Activated T-cell treated with anti-CD3 and anti-CD28 coated beads for 24 hours (primary cell): ENCODE measurements around the gene IRF2BP2.
A peak's percentile ranks its signal among the peaks of the same experiment; 100 is the strongest.
"Not testable (repeated sequence)": the region's sequence is repeated elsewhere in the genome, so short reads cannot be mapped to it uniquely, and the experiment has no call there.

Experiments used
- DNase-seq: peaks from one replicate; pipeline ENCODE4 v3.0.0-alpha.2; 2020; ENCODE audit warnings: low read depth

The IRF2BP2 gene

DNA sequence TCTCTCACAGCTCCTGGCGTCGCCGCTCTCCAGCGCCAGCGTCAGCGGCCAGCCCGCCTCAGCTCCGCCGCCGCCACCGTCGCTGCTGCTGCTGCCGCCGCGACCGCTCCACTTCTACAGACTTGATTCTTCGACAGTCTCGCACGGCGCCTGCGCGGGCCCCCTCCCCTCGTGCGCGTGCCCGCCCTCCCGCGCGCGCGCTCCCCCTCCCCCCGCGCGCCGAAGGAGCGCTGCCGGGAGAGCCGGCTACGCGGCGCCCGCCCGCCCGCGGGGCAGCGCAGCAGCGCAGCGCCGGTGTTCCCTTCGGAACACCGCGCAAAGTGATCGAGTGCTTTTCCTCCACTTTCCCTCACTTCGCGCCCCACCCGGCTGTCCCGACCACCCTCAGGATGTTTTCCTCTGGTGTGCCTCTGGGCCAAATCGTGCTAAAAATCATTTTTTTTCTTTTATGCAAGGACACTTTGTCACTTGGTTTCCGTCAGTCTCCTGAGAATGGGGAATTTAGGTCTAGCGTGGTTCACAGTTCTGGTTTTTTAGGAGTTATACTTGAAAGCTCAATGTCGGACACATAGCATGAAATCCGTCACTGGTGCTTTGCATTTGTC lies at the start of gene IRF2BP2:
Gene IRF2BP2 (minus strand): TSS at position 118 of the 605 bp plus-strand sequence. CDS start 684 bp downstream, outside the sequence.
- peak; percentile 74 for DNase-seq

DNA sequence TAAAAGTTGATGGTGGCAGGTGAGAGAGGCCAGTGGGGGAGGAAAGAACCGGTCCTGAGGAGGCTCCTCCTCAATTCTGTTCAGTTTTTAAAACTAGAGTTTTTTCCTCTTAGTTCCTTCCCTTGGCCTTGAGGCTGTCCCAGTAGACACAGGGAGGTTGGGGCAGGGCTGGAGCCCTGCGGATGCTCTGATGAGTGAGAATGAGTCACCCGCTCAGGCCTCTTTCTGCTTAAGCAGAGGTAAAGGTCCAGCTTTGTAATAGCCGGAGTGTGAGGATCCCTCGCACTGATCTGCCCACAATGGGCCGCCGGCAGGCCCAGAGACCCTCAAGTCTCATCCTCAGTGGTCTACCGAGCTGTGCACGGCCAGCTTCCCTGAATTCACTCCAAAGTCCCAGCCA lies 49.6 kb upstream of the IRF2BP2 start:
- DNase-seq, result no peak

GRCh38 chr1:234658138-234658537 lies 48.2 kb upstream of the IRF2BP2 start:
- DNase-seq, result no peak

GRCh38 chr1:234656944-234657654 lies 47.1 kb upstream of the IRF2BP2 start:
- DNase-seq, result peak; percentile 21

- DNase-seq, result no peak
These were observed 46.3 kb upstream of the IRF2BP2 start for GRCh38 chr1:234656070-234656895.

DNA sequence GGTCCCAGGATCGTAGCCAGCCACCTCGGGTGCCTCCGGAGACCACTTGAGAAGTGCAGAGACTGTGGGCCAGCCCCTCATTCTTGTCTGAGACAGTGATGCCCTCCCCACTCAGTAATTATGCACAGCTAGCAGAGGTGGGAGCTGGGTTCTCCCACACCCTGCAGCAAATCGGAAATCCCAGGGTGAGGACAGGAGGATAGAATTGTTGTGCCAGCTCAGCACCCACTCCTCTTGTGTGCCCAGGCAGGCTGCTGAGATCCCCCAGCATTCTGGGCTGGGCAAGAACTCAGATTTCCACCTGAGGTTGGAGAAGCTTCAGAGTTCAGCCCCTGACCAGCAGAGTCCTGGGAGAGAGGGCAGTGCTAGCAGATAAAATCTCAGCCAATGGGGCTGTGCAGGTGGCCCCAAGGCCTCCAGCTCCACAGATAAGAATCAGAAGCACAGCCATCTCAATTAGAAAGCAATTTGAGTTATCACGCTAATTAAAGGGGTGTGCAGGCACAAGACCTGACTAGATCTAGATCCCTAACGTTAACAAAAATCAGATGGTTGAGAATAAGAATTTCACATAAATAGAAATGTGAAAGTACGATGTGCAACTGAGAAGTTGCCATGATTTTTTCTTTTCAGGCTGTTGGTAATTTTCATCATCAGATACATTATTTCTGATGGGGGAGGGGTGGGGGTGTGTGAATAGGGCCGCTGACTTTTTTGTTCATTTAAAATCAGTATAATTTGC lies 45.5 kb upstream of the IRF2BP2 start:
- DNase-seq, result no peak

DNA sequence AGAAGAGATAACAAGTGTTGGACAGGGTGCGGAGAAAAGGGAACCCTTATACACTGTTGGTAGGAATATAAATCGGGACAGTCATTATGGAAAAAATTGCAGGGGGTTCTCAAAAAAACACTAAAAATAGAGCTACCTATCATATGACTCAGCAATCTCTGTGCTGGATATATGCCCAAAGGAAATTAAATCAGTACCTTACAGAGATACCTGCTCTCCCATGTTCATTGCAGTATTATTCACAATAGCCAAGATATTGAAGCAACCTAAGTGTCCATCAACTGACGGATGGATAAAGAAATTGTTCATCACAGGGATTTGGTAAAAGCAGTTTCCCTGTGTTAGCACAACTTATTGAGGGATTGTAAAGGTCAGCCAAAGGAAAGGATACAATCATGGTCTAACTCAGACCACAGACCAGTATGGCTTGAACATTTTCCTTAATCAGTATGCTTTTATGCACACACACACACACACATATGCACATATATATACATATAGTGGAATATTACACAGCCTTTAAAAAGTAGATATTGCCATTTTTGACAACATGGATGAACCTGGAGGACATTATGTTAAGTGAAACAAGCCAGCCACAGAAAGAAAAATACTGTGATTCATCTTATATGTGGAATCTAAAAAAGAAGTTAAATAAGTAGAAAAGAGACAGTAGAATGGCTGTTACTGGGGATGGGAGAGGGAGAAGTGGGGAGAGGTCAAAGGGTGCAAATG lies 44.2 kb upstream of the IRF2BP2 start:
- DNase-seq, result no peak

GRCh38 chr1:234649432-234650081 lies 39.6 kb upstream of the IRF2BP2 start:
- DNase-seq, result no peak

DNA sequence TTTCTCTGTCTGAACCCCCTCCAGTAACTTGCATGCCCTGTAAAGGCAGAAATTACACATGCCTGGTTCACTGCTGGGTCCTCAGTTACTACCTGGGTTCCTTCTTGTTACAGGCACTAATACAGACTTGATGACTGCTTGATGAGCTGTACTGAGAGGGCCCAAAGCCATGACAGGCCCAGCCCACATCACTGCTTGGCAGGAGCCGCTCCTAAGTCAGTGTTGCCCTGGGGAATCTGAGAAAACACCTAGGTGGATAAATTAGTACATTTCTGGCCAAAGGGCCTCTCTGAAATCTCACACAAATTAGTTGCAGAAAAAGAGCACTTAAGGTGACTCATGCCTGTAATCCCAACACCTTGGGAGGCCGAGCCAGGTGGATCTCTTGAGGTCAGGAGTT lies 37.8 kb upstream of the IRF2BP2 start:
- DNase-seq, result no peak

- DNase-seq, result no peak
These were observed 37.3 kb upstream of the IRF2BP2 start for GRCh38 chr1:234647245-234647644.

GRCh38 chr1:234645964-234646363 lies 36.0 kb upstream of the IRF2BP2 start:
- DNase-seq, result no peak

- no peak for DNase-seq
These were observed 35.5 kb upstream of the IRF2BP2 start for GRCh38 chr1:234645474-234645953.

DNA sequence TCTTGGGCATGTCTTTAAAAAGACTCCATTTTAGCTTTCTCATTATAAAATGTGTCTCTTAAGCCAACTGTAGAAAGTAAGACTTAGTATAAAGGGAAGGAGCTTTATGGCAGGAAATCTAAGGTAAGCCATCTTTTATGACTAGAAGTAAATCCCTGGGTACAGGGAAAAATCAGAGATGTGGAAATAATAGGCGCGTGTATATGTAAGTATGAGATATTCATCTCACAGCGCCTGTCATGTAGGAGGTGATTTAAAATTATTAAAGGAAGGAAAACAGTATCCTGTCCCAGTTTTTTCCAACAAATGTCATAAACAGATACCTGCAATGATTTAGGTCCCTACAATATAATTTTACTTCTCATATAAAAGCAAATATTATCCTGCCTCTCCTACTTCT lies 35.0 kb upstream of the IRF2BP2 start:
- DNase-seq, result no peak

DNA sequence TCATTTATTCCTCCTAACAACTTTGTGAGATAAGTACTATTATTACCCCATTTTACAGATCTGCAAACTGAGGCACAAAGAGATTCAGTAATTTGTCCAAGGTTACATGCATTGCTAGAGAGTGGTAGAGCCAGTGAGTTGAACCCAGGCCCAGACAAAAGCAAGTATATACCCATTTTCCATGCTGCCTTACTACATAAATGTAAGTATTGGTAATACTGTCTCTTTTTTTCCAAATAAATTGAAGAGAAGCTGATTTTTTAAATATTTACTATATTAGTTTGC lies 33.8 kb upstream of the IRF2BP2 start:
- DNase-seq, result no peak

GRCh38 chr1:234643111-234643849 lies 33.3 kb upstream of the IRF2BP2 start:
- DNase-seq, result no peak

DNA sequence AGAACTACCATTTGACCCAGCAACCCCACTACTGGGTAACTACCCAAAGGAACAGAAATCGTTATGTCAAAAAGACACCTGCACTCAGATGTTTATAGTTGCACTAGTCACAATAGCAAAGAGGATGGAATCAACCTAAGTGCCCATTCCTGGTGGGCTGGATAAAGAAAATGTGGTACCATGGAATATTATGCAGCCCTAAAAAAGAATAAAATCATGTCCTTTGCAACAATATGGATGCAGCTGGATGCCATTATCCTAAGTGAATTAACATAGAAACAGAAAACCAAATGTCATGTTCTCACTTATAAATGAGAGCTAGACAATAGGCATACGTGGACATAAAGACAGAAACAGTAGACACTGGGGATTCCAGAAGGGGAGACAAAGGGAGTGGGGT lies 32.5 kb upstream of the IRF2BP2 start:
- no peak for DNase-seq

DNA sequence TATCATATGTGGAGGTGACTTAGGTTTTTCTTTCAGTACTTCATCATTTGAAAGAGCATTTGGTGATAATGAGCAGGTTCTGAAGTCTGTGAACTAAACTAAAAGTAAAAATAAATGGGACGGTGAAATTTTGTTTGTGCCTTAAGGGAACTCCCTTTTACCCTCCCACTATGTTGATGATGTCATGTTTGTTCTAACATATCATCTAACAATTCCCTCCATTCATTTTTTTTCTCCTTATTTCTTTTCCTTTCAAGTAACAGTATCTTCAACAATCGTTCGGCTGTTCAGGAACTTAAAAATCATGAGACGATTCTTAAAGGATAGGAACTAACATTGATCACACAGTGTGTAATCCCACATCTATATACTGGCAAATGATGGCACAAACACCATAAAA lies 30.0 kb upstream of the IRF2BP2 start:
- DNase-seq, result no peak

- no peak for DNase-seq
These were observed 29.1 kb upstream of the IRF2BP2 start for GRCh38 chr1:234638832-234639799.

DNA sequence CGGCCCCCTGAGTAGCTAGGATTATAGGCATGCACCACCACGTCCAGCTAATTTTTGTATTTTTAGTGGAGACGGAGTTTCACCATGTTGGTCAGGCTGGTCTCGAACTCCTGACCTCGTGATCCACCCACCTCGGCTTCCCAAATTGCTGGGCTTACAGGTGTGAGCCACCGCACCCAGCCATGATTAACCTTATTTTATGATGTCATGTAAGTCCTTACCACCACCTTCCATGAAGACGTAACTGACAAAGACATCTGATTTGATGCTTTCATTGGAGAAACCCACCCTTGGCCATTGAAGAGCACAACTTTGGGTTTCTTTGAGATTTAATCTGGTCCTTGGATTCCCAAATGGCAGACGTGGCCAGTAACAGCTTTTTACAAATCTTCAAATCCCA lies 24.9 kb upstream of the IRF2BP2 start:
- not testable (repeated sequence) for DNase-seq
